Heart left ventricle (tissue), 16 donors: ENCODE data around the gene AAMDC. TPM values are rescaled to one million over a fixed set of nuclear protein-coding genes. Genes with fewer than 3 reads are reported as not detected.
"Not testable (repeated sequence)": the region's sequence is repeated elsewhere in the genome, so short reads cannot be mapped to it uniquely, and the experiment has no call there.

ENCODE experiments used
- ATAC-seq, 4 donors: fragments of 200-7000 bp; cut with Tn5 transposase; one replicate each; pipeline ENCODE4 v1.9.1; 2020 to 2022; ENCODE audit warnings: moderate library complexity in 4 of 4, mild to moderate bottlenecking in 3 of 4, moderate number of reproducible peaks in 1 of 4
- DNase-seq, 5 donors: peaks; one replicate each; pipeline ENCODE4 v3.0.0-alpha.2; 2020
- H3K27ac ChIP-seq, 12 donors: fragments of 200-600 bp; sonication (generic) in 4 of 12; one replicate each; pipeline versions ENCODE4 v1.5.0 to v1.8.0; 2016 to 2022; ENCODE audit warnings: mild to moderate bottlenecking in 2 of 12
- H3K27me3 ChIP-seq, 9 donors: fragments of 200-600 bp; sonication (generic) in 2 of 9; one replicate each; pipeline versions ENCODE4 v1.5.1 to v1.8.0; 2016 to 2022; ENCODE audit warnings: mild to moderate bottlenecking in 3 of 9
- H3K36me3 ChIP-seq, 9 donors: fragments of 200-600 bp; sonication (generic) in 2 of 9; one replicate each; pipeline versions ENCODE4 v1.5.0 to v1.8.0; 2018 to 2022; ENCODE audit warnings: mild to moderate bottlenecking in 2 of 9
- H3K4me1 ChIP-seq, 12 donors: fragments of 200-600 bp; sonication (generic) in 4 of 12; one replicate each; pipeline versions ENCODE4 v1.5.0 to v1.8.0; 2016 to 2022; ENCODE audit warnings: mild to moderate bottlenecking in 3 of 12
- H3K4me3 ChIP-seq, 12 donors: fragments of 200-600 bp; sonication (generic) in 4 of 12; one replicate each; pipeline versions ENCODE4 v1.5.0 to v1.8.0; 2017 to 2022; ENCODE audit warnings: mild to moderate bottlenecking in 9 of 12, moderate library complexity in 4 of 12
- H3K9me3 ChIP-seq, 12 donors: fragments of 200-600 bp; sonication (generic) in 4 of 12; one replicate each; pipeline versions ENCODE4 v1.5.0 to v1.8.0; 2016 to 2022; ENCODE audit warnings: mild to moderate bottlenecking in 1 of 12
- POLR2A ChIP-seq, 2 donors: fragments of 450-650 bp; IDR thresholded peaks; one replicate each; pipeline ENCODE4 v1.6.1; 2017; ENCODE audit warnings: antibody characterized with exemption in 2 of 2, mild to moderate bottlenecking in 2 of 2, moderate library complexity in 2 of 2
- whole genome bisulfite sequencing, 4 donors: extraction: QIAGEN DNeasy Blood & Tissue Kit in 2 of 4; methylation state at CpG; one replicate each; pipeline versions ENCODE4 v1.1.5 to v1.1.7; 2013 to 2018; 5-methylcytosine and 5-hydroxymethylcytosine counted together
- intact Hi-C, 10 donors: fragments of 100-400 bp; cut with DNase I; formaldehyde crosslinking; loops; one replicate each; pipeline versions ENCODE4 v1.11.1 to v1.14.2; 2022
- polyA plus RNA-seq, 2 donors: library from polyadenylated mRNA; stranded (reverse); fragments of 200-250 nt; gene quantifications; one replicate each; pipeline ENCODE4 v1.2.3, GENCODE V29; 2013
- total RNA-seq, 9 donors: library from RNA; depleted of rRNA in 2 of 9; stranded (reverse); fragments of >200 nt in 2 of 9; fragmentation: NEBNext Ultra II Directional in 3 of 9; extraction: Animal tissue kit (Norgen Biotek cat#: 25700) in 3 of 9; gene quantifications; one replicate each; pipeline versions ENCODE4 v1.1.0 to v1.2.4, GENCODE V29; 2016 to 2023
- TF ChIP-seq, protein P1 (sequence below), 12 donors: fragments of 200-600 bp; sonication (generic) in 4 of 12; IDR thresholded peaks; one replicate each; pipeline versions ENCODE4 v1.5.0 to v1.8.0; 2018 to 2022; ENCODE audit warnings: antibody characterized with exemption in 12 of 12, mild to moderate bottlenecking in 5 of 12
- donor health status: ischemic (EF 13 %, LVEDD 7.1; RV severe dilation, severe dysfunction).
- donor health status: healthy with polysubstance abuse.
- donor health status: DM: no; HTN: yes; CAD: no.
- donor health status: DM: no; HTN: no; CAD: no.
- donor health status: ischemic (EF 25% LVEDD 6.9; RV normal size, moderate dysfunction).
- donor health status: ischemic (EF 25% LVEDD 5.7; RV mildly dilated, moderate dysfunction).
- donor health status: healthy.
- donor health status: DM: yes; HTN: yes; CAD: no.
- donor health status: ischemic (EF 35%, LVEDD 5.7; RV mildly dilated, moderate dysfunction).
- donor health status: nonischemic (EF 11% LVEDD 7.7; RV severe dilation, severe dysfunction).
- donor health status: DM: yes; HTN: yes; CAD: no.
- donor health status: PGD.
- donor health status: ischemic (EF 29% LVEDD 5.4; RV normal size, mild dysfunction).
- donor health status: nonischemic (EF 23%, LVEDD 6.1; RV moderate dilation, normal function).

The AAMDC gene
- total and polyA plus RNA-seq, 11 donors: 56.9 to 337 (median 99.7) TPM

DNA sequence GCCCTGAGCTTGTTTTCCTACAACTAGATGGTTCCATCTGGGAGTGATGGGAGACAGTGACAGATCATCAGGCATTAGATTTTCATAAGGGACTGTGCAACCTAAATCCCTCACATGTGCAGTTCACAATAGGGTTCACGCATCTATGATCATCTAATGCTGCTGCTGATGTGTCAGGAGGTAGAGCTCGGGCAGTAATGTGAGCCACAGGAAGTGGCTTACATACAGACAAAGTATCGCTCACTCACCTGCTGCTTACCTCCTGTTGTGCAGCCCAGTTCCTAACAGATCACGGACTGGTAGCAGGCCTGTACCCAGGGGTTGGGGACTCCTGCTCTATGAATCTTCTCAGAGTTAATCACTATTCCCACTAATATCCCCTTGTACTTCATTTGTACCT lies 12.4 kb downstream of the AAMDC start:
- WGBS, 4 donors: 95 to 99% (median 96%) methylated on average over 4 of the region's 4 CpGs
- intact Hi-C loops: no loop called here

DNA sequence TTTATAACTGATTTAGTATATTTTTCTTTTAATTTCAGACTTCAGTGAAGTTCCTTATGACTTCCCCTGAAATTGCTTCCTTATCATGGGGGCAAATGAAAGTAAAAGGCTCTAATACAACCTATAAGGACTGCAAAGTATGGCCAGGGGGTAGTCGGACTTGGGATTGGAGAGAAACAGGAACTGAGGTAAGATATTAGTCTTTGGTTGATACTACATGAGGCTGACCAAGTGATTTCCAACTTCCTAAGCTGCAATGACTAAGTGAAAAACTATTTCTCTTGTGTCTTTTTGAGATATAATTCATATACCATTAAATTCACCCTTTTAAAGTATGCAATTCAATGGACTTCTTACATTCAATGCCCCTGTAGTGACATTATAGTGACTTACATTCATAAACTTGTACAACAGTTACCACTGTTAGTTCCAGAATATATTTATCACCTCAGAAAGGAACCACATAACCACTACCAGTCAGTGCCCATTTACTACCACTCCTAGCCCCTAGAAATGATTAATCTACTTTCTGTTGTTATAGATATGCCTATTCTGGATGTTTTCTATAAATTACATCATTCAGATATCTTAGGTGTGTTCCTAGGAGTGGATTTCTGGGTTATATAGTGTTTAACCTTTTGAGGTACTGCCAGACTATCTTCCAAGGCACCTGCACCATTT lies 21.6 kb downstream of the AAMDC start:
- Histone ChIP-seq H3K27me3 (no peaks in the 10 kb centered on the region), H3K27ac (no peak overlapping the region), H3K36me3 (peaks cover 0 to 68% (median 43%) of the 10 kb centered on the region in 9 donors), H3K4me3 (no peak overlapping the region), H3K9me3 (peaks cover 0 to 30% (median 4%) of the 10 kb centered on the region in 12 donors), H3K4me1 (peaks cover 0 to 5% (median 0%) of the 10 kb centered on the region in 12 donors)
- intact Hi-C loops: no loop called here
- TF ChIP-seq, protein P1, sequence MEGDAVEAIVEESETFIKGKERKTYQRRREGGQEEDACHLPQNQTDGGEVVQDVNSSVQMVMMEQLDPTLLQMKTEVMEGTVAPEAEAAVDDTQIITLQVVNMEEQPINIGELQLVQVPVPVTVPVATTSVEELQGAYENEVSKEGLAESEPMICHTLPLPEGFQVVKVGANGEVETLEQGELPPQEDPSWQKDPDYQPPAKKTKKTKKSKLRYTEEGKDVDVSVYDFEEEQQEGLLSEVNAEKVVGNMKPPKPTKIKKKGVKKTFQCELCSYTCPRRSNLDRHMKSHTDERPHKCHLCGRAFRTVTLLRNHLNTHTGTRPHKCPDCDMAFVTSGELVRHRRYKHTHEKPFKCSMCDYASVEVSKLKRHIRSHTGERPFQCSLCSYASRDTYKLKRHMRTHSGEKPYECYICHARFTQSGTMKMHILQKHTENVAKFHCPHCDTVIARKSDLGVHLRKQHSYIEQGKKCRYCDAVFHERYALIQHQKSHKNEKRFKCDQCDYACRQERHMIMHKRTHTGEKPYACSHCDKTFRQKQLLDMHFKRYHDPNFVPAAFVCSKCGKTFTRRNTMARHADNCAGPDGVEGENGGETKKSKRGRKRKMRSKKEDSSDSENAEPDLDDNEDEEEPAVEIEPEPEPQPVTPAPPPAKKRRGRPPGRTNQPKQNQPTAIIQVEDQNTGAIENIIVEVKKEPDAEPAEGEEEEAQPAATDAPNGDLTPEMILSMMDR (IDR thresholded peaks at IDR 0.05): no peak
- TF ChIP-seq POLR2A (IDR thresholded peaks at IDR 0.05): no peak
- no peak for DNase-seq
- ATAC-seq: no peak
- WGBS, 4 donors: 78 to 85% (median 80%) methylated on average over 1 of the region's 1 CpG

More for the DNA sequence above, 12.4 kb downstream of the AAMDC start:
- peaks cover 0 to 9% (median 0%) of the 10 kb centered on the region in 9 donors for H3K36me3 ChIP-seq
- TF ChIP-seq, protein P1 (IDR thresholded peaks at IDR 0.05): no peak
- TF ChIP-seq POLR2A (IDR thresholded peaks at IDR 0.05): no peak
- H3K9me3 ChIP-seq: peaks cover 0 to under 1% (median 0%) of the 10 kb centered on the region in 12 donors
- no peak for ATAC-seq
- no peaks in the 10 kb centered on the region for H3K27me3 ChIP-seq
- H3K4me3 ChIP-seq: no peak overlapping the region
- no peak overlapping the region for H3K27ac ChIP-seq
- no peaks in the 10 kb centered on the region for H3K4me1 ChIP-seq
- DNase-seq: no peak

DNA sequence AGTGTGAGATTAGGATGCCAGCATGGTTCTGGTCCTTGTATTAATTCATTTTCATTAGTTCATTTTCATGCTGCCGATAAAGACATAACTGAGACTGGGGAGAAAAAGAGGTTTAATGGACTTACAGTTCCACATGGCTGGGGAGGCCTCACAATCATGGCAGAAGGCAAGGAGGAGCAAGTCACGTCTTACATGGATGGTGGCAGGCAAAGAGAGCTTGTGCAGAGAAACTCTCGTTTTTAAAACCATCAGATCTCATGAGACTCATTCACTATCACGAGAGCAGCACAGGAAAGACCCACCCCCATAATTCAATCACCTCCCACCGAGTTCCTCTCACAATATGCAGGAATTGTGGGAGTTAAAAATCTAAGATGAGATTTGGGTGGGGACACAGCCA lies 22.8 kb downstream of the AAMDC start:
- not testable (repeated sequence) for H3K27me3 ChIP-seq

DNA sequence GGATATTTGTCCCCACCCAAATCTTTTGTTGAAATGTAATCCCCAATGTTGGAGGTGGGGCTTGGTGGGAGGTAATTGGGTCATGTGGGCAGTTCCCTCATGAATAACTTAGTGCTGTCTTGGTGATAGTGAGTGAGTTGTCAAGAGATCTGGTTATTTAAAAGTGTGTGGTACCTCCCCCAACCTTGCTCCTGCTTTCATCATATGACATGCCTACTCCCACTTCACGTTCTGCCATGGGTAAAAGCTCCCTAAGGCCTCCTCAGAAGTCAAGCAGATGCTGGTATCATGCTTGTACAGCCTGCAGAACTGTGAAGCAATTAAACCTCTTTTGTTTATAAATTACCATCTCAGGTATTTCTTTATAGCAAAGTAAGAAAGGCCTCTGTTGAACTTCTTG lies 30.6 kb downstream of the AAMDC start:
- peaks cover 0 to 14% (median 6%) of the 10 kb centered on the region in 12 donors for H3K9me3 ChIP-seq
- no peak overlapping the region for H3K27ac ChIP-seq
- no peak overlapping the region for H3K4me3 ChIP-seq
- H3K27me3 ChIP-seq: no peaks in the 10 kb centered on the region
- DNase-seq (no peak), ATAC-seq (no peak)
- TF ChIP-seq, protein P1 (IDR thresholded peaks at IDR 0.05): no peak
- no peak for TF ChIP-seq POLR2A (IDR thresholded peaks at IDR 0.05)
- 65 to 83% (median 73%) methylated on average over 1 of the region's 1 CpG for WGBS, 4 donors
- intact Hi-C loops: no loop called here
- H3K4me1 ChIP-seq: no peaks in the 10 kb centered on the region
- peaks cover 0 to 77% (median 43%) of the 10 kb centered on the region in 9 donors for H3K36me3 ChIP-seq

More for the DNA sequence above, 22.8 kb downstream of the AAMDC start:
- H3K9me3 ChIP-seq: peaks cover 0 to 30% (median 4%) of the 10 kb centered on the region in 12 donors
- DNase-seq, H3K4me1 ChIP-seq, ATAC-seq, H3K27ac ChIP-seq, intact Hi-C loops, H3K4me3 ChIP-seq: not testable (repeated sequence)
- H3K36me3 ChIP-seq: peaks cover 0 to 79% (median 53%) of the 10 kb centered on the region in 9 donors
- WGBS, 4 donors: 78 to 91% (median 85%) methylated on average over 5 of the region's 5 CpGs
